NB4 (cell line): ENCODE results near the gene GPR39.

Experiments
- DNase-seq: peaks from one replicate; pipeline ENCODE4 v3.0.0; 2010; ENCODE audit warnings: low read depth
- H3K4me3 ChIP-seq: one replicate; pipeline ENCODE4 v1.5.1; 2011; ENCODE audit warnings: mild to moderate bottlenecking, low read depth, low read length, moderate library complexity
- CTCF ChIP-seq: IDR thresholded peaks from one replicate; pipeline ENCODE4 v1.5.1; 2012; ENCODE audit warnings: low read depth, low read length
- MAX ChIP-seq: IDR thresholded peaks from 2 replicates; pipeline ENCODE4 v1.6.1; 2011; ENCODE audit warnings: low read depth, low read length
- MYC ChIP-seq: IDR thresholded peaks from 2 replicates; pipeline ENCODE4 v1.6.1; 2011; ENCODE audit warnings: low read depth, low read length
- POLR2A ChIP-seq: IDR thresholded peaks from 2 replicates; pipeline ENCODE4 v1.6.1; 2011; ENCODE audit warnings: mild to moderate bottlenecking; ENCODE audit not compliant: insufficient read length; ENCODE audit errors: extremely low read depth

GPR39 gene

GRCh38 chr2:132429351-132429750, 12.7 kb downstream of the GPR39 start:
- TF ChIP-seq CTCF, result no peak
- TF ChIP-seq MAX, result no peak
- TF ChIP-seq POLR2A, result no peak
- no peak for TF ChIP-seq MYC
- DNase-seq, result no peak
- H3K4me3 ChIP-seq, result no peak overlapping the region

- DNase-seq, result no peak
- no peak for TF ChIP-seq CTCF
- TF ChIP-seq MYC, result no peak
- TF ChIP-seq MAX, result no peak
- TF ChIP-seq POLR2A, result no peak
- no peak overlapping the region for H3K4me3 ChIP-seq
Observed at GRCh38 chr2:132429941-132430573, 13.5 kb downstream of the GPR39 start.

GRCh38 chr2:132430895-132431294, 14.3 kb downstream of the GPR39 start:
- no peak for TF ChIP-seq MAX
- no peak for TF ChIP-seq POLR2A
- no peak for TF ChIP-seq MYC
- no peak for TF ChIP-seq CTCF
- no peak for DNase-seq
- H3K4me3 ChIP-seq, result no peak overlapping the region

- no peak for TF ChIP-seq MAX
- TF ChIP-seq CTCF, result no peak
- no peak for TF ChIP-seq POLR2A
- no peak for TF ChIP-seq MYC
- DNase-seq, result no peak
- no peak overlapping the region for H3K4me3 ChIP-seq
Observed at GRCh38 chr2:132437852-132438669, 21.5 kb downstream of the GPR39 start.

- peak; percentile 11 for DNase-seq
- H3K4me3 ChIP-seq, result no peak overlapping the region
- no peak for TF ChIP-seq MYC
- TF ChIP-seq POLR2A, result no peak
- no peak for TF ChIP-seq CTCF
- TF ChIP-seq MAX, result no peak
Observed at GRCh38 chr2:132438691-132439090, 22.1 kb downstream of the GPR39 start.
